GM12873 (cell line): Measurements from ENCODE around the gene SPATA16.

Experiments
- CTCF ChIP-seq: IDR thresholded peaks from 2 replicates; pipeline ENCODE4 v1.5.1; 2012; ENCODE audit warnings: low read depth, mild to moderate bottlenecking, moderate library complexity, low read length, control low read depth; ENCODE audit not compliant: insufficient read depth; ENCODE audit errors: missing control alignments

The SPATA16 gene

GRCh38 chr3:173027429-173027828 is 113.6 kb downstream of the SPATA16 start:
- no peak for TF ChIP-seq CTCF

GRCh38 chr3:173025941-173026340 is 115.1 kb downstream of the SPATA16 start:
- no peak for TF ChIP-seq CTCF

- TF ChIP-seq CTCF = no peak
These were observed 119.4 kb downstream of the SPATA16 start for GRCh38 chr3:173021547-173022185.

- TF ChIP-seq CTCF = no peak
These were observed 121.7 kb downstream of the SPATA16 start for GRCh38 chr3:173019378-173019777.

- no peak for TF ChIP-seq CTCF
These were observed 122.3 kb downstream of the SPATA16 start for GRCh38 chr3:173018758-173019157.

GRCh38 chr3:173013219-173013832 is 127.7 kb downstream of the SPATA16 start:
- TF ChIP-seq CTCF = no peak

- no peak for TF ChIP-seq CTCF
These were observed 131.6 kb downstream of the SPATA16 start for GRCh38 chr3:173009410-173009809.
